Measurements from ENCODE around the gene TNRC6A. TPM values are rescaled to one million over a fixed set of nuclear protein-coding genes. Genes with fewer than 3 reads are reported as not detected.
"Not testable (repeated sequence)": the region's sequence is repeated elsewhere in the genome, so short reads cannot be mapped to it uniquely, and the experiment has no call there.

Gene TNRC6A
- total and polyA plus RNA-seq, 2 experiments from 2014 or later: 12.5 to 13.1 TPM

DNA sequence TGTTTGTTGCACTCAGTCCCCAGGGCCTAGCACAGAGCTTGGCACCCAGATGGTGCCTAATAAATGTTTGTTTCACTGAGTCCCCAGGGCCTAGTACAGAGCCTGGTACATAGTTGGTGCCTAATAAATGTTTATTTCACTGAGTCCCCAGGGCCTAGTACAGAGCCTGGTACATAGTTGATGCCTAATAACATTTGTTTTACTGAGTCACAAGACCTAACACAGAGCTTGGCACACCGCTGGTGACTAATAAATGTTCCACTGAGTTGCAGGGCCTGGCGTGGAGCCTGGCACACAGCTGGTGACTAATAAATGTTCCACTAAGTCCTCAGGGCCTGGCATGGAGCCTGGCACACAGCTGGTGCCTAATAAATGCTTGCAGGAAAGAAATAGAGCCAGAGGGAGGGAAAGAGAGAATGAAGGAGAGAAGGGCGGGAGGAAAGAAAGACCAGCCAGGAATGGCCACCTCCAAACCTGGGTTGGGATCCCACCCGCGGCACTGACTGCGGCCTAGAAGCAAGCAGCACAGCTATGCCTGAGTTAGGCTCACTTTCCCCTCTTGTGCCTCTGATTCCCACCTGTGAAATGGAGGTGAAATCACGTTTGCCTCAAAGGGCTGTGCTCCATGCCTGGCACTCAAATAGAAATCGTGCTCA is 123.8 kb downstream of the TNRC6A start:
- in situ Hi-C loops (cut with MboI): no loop called here
- Histone ChIP-seq H3K4me1 (ENCODE audit: insufficient read depth) (peaks cover 16% of the 10 kb centered on the region), H3K9me3 (ENCODE audit: low read depth) (no peaks in the 10 kb centered on the region), H3K36me3 (ENCODE audit: low read depth) (no peaks in the 10 kb centered on the region), H3K79me2 (ENCODE audit: insufficient read depth) (no peaks in the 10 kb centered on the region), H3K9me2 (ENCODE audit: insufficient read depth) (no peaks in the 10 kb centered on the region), H3K27ac (no peak overlapping the region), H4K20me1 (ENCODE audit: insufficient read depth) (no peaks in the 10 kb centered on the region), H3F3A (ENCODE audit: insufficient read depth) (peaks cover 17% of the 10 kb centered on the region), H2AFZ (0 out of 2 replicates have a peak overlapping the region, but pooled peaks have one; percentile 17), H3K4me2 (ENCODE audit: unreplicated experiment) (no peak overlapping the region), H3K4me3 (no peak overlapping the region), H3K9ac (no peak overlapping the region), H3K27me3 (replicated peaks; ENCODE audit: insufficient read depth) (no peaks in the 10 kb centered on the region)
- no peak for TF ChIP-seq EZH2 (IDR thresholded peaks at IDR 0.05; ENCODE audit: insufficient read depth, poor library complexity, severe bottlenecking)
- TF ChIP-seq EZH2phosphoT487 (IDR thresholded peaks at IDR 0.05; ENCODE audit: insufficient read depth, low read depth): no peak
- 80 to 85% methylated on average over 8 of the region's 8 CpGs for WGBS, 2 experiments (ENCODE audit: low coverage in 1 of 2, low lambda C conversion rate in 2 of 2, missing lambda C conversion rate in 2 of 2)
- peak; percentile 24 for DNase-seq

DNA sequence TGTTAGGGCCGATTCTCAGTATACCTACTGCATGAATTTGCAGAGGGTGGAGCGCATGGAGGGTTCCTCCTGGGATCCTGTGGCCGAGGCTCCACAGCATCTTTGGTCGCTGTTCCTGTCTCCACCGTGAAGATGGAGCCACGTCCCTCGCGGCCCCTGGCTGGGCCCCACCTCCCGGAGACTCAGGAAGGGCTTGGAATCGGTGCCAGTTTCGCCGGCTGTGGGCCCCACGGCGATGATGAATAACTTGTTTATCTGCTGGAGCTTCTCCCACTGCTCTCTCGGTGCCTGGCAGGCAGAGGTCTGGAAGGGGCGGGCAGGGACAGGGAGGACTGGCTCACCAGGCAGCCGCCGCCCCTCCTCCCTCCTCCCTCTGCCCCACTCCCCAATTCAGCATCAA is 124.4 kb downstream of the TNRC6A start:
- in situ Hi-C loops (cut with MboI): no loop called here
- Histone ChIP-seq H3K4me1 (ENCODE audit: insufficient read depth) (peaks cover 14% of the 10 kb centered on the region), H3K79me2 (ENCODE audit: insufficient read depth) (no peaks in the 10 kb centered on the region), H3K4me2 (ENCODE audit: unreplicated experiment) (no peak overlapping the region), H3K27me3 (replicated peaks; ENCODE audit: insufficient read depth) (no peaks in the 10 kb centered on the region), H3F3A (ENCODE audit: insufficient read depth) (peaks cover 17% of the 10 kb centered on the region), H3K9me2 (ENCODE audit: insufficient read depth) (no peaks in the 10 kb centered on the region), H3K9ac (no peak overlapping the region), H4K20me1 (ENCODE audit: insufficient read depth) (no peaks in the 10 kb centered on the region), H3K4me3 (no peak overlapping the region), H3K36me3 (ENCODE audit: low read depth) (no peaks in the 10 kb centered on the region), H2AFZ (peak overlapping the region; percentile 17; the same call in 1 of the 2 replicates), H3K9me3 (ENCODE audit: low read depth) (no peaks in the 10 kb centered on the region), H3K27ac (no peak overlapping the region)
- DNase-seq: peak; percentile 66
- no peak for TF ChIP-seq EZH2 (IDR thresholded peaks at IDR 0.05; ENCODE audit: insufficient read depth, poor library complexity, severe bottlenecking)
- no peak for TF ChIP-seq EZH2phosphoT487 (IDR thresholded peaks at IDR 0.05; ENCODE audit: insufficient read depth, low read depth)
- WGBS, 2 experiments (ENCODE audit: low coverage in 1 of 2, low lambda C conversion rate in 2 of 2, missing lambda C conversion rate in 2 of 2): 8 to 18% methylated on average over 11 to 15 of the region's 18 CpGs

DNA sequence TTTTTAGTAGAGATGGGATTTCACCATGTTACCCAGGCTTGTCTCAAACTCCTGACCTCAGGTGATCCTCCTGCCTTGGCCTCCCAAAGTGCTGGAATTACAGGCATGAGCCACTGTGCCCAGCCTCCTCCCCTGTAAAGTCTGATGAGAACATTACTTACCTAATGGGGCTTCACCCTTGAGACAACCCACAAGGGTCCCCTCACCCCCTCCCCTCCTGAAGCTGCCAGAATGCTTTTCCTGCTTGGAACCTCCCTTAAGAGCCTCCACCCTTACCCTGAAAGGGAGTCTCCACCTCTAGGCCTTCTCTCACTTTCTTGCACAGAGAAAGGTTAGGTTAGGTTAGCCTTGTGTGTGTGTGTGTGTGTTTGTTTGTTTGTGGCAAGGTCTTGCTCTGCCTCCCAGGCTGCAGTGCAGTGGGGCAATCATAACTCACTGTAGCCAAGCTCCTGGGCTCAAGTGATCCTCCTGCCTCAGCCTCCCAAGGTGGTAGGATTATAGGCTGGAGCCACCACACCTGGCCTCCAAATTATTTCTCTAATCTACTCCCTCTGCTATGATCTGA is 125.2 kb downstream of the TNRC6A start:
- Histone ChIP-seq H3K27me3 (replicated peaks; ENCODE audit: insufficient read depth) (no peaks in the 10 kb centered on the region), H3K9me3 (ENCODE audit: low read depth) (no peaks in the 10 kb centered on the region), H3K27ac (no peak overlapping the region), H3K4me2 (ENCODE audit: unreplicated experiment) (no peak overlapping the region), H3K4me1 (ENCODE audit: insufficient read depth) (peaks cover 14% of the 10 kb centered on the region), H2AFZ (no peak overlapping the region), H3K9ac (no peak overlapping the region), H3K4me3 (no peak overlapping the region), H3K79me2 (ENCODE audit: insufficient read depth) (no peaks in the 10 kb centered on the region), H3K36me3 (ENCODE audit: low read depth) (no peaks in the 10 kb centered on the region), H3F3A (ENCODE audit: insufficient read depth) (peaks cover 17% of the 10 kb centered on the region), H3K9me2 (ENCODE audit: insufficient read depth) (no peaks in the 10 kb centered on the region), H4K20me1 (ENCODE audit: insufficient read depth) (no peaks in the 10 kb centered on the region)
- in situ Hi-C loops (cut with MboI): no loop called here
- no peak for DNase-seq
- TF ChIP-seq EZH2phosphoT487 (IDR thresholded peaks at IDR 0.05; ENCODE audit: insufficient read depth, low read depth) (no peak), EZH2 (IDR thresholded peaks at IDR 0.05; ENCODE audit: insufficient read depth, poor library complexity, severe bottlenecking) (no peak)

DNA sequence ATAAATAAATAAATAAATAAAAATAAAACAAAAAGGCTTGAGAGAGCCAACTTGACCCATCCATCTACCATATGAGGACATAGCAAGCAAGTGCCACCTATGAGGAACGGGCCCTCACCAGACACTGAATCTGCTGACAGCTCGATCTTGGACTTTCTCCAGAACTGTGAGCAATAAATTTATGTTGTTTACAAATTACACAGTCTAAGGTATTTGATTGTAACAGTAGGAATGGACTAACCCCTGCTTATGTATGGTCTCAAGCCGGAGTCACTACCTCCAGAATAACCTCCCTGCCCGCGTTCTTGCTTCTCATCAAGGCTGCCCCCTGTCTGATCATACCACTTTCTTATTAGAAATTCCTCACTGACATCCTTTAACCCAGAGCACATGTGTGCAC is 126.2 kb downstream of the TNRC6A start:
- peaks cover 13% of the 10 kb centered on the region for H3K4me1 ChIP-seq (ENCODE audit: insufficient read depth)
- H3K9me3 ChIP-seq (ENCODE audit: low read depth): no peaks in the 10 kb centered on the region
- no peaks in the 10 kb centered on the region for H4K20me1 ChIP-seq (ENCODE audit: insufficient read depth)
- TF ChIP-seq EZH2 (IDR thresholded peaks at IDR 0.05; ENCODE audit: insufficient read depth, poor library complexity, severe bottlenecking): no peak
- no peak for TF ChIP-seq EZH2phosphoT487 (IDR thresholded peaks at IDR 0.05; ENCODE audit: insufficient read depth, low read depth)
- no peaks in the 10 kb centered on the region for H3K9me2 ChIP-seq (ENCODE audit: insufficient read depth)
- no peak overlapping the region for H3K27ac ChIP-seq
- H3K9ac ChIP-seq: no peak overlapping the region
- no peak overlapping the region for H3K4me2 ChIP-seq (ENCODE audit: unreplicated experiment)
- H2AFZ ChIP-seq: no peak overlapping the region
- 75 to 78% methylated on average over 5 of the region's 5 CpGs for whole genome bisulfite sequencing, 2 experiments (ENCODE audit: low coverage in 1 of 2, low lambda C conversion rate in 2 of 2, missing lambda C conversion rate in 2 of 2)
- DNase-seq: no peak
- no peak overlapping the region for H3K4me3 ChIP-seq
- H3F3A ChIP-seq (ENCODE audit: insufficient read depth): peaks cover 10% of the 10 kb centered on the region
- H3K79me2 ChIP-seq (ENCODE audit: insufficient read depth): no peaks in the 10 kb centered on the region
- no peaks in the 10 kb centered on the region for H3K27me3 ChIP-seq (replicated peaks; ENCODE audit: insufficient read depth)
- no peaks in the 10 kb centered on the region for H3K36me3 ChIP-seq (ENCODE audit: low read depth)
- in situ Hi-C loops (cut with MboI): no loop called here

DNA sequence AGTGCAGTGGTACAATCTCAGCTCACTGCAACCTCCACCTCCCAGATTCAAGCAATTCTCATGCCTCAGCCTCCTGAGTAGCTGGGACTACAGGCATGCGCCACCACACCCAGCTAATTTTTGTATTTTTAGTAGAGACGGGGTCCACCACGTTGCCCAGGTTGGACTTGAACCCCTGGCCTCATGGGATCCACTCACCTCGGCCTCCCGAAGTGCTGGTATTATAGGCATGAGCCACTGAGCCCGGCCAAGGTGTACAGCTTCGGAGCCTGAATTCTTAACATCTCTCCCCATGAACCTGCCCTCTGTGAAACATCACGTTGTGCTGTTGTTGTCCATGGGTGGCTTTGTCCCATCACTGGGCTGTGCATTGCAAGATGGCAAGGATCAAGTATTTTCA is 127.4 kb downstream of the TNRC6A start:
- 55 to 56% methylated on average over 8 of the region's 8 CpGs for WGBS, 2 experiments (ENCODE audit: low coverage in 1 of 2, low lambda C conversion rate in 2 of 2, missing lambda C conversion rate in 2 of 2)
- H3K4me2 ChIP-seq (ENCODE audit: unreplicated experiment); H3K27me3 ChIP-seq (replicated peaks; ENCODE audit: insufficient read depth); H2AFZ ChIP-seq; H3F3A ChIP-seq (ENCODE audit: insufficient read depth); H3K79me2 ChIP-seq (ENCODE audit: insufficient read depth); H3K9me3 ChIP-seq (ENCODE audit: low read depth); H3K9ac ChIP-seq; H4K20me1 ChIP-seq (ENCODE audit: insufficient read depth); in situ Hi-C loops (cut with MboI); H3K27ac ChIP-seq; H3K4me3 ChIP-seq; H3K36me3 ChIP-seq (ENCODE audit: low read depth); H3K9me2 ChIP-seq (ENCODE audit: insufficient read depth); H3K4me1 ChIP-seq (ENCODE audit: insufficient read depth); DNase-seq: not testable (repeated sequence)
